Middle frontal gyrus (tissue), 1 donor: ENCODE measurements around the gene TP53BP1.

Source experiments
- DNase-seq: peaks from one replicate; pipeline ENCODE4 v3.0.0-alpha.2; 2015; ENCODE audit warnings: low spot score; ENCODE audit errors: extremely low spot score

TP53BP1 gene

DNA sequence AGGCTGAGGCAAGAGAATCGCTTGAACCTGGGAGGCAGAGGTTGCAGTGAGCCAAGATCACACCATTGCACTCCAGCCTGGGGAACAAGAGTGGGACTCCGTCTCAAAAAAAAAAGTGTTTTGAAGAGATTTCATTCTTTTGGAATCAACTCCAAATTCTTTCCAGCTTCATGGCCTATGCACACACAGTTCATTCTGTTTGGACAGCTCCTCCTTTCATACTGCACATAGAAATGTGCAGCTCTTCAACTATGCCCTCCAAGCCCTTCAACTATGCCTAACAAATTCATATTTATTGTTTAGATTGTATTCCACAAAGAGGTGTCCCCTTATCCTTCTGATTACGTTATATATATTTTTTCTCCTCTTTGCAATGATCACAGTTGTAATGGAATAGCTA, 4.2 kb downstream of the TP53BP1 start:
- DNase-seq: no peak

DNA sequence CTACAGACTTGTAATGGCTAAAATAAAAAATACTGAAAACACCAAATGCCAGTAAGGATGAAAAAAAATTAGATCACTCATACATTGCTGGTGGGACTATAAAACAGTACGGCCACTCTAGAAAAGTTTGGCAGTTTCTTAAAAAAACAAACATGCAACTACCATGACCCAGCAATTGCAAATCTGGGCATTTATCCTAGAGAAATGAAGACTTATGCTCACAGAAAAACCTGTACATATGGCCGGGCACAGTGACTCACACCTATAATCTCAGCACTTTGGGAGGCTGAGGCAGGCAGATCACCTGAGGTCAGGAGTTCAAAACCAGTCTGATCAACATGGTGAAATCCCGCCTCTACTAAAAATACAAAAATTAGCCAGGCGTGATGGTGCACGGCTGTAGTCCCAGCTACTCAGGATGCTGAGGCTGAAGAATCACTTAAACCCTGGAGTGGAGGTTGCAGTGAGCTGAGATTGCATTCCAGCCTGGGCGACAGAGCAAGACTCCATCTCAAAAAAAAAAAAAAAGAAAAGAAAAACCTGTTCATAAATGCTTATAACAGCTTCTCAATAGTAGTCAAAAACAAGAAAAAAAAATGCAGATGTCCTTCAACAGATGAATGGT, 5.6 kb downstream of the TP53BP1 start:
- no peak for DNase-seq

DNA sequence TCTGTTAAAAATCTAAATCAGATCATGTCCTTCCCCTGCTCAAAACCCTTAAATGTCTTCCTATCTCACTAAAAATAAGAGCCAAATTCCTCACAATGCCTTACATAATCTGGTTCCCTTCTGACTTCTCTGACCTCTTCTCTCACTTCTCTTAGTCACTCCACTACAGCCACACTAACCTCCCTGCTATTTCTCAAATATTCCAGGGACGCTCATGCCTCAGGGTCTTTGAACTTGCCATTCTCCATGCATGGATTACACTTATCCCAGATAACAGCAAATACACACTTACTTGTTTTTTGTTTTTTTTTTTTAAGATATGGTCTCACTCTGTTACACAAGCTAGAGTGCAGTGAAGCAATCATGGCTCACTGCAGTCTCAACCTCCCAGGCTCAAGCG, 8.5 kb downstream of the TP53BP1 start:
- no peak for DNase-seq

DNA sequence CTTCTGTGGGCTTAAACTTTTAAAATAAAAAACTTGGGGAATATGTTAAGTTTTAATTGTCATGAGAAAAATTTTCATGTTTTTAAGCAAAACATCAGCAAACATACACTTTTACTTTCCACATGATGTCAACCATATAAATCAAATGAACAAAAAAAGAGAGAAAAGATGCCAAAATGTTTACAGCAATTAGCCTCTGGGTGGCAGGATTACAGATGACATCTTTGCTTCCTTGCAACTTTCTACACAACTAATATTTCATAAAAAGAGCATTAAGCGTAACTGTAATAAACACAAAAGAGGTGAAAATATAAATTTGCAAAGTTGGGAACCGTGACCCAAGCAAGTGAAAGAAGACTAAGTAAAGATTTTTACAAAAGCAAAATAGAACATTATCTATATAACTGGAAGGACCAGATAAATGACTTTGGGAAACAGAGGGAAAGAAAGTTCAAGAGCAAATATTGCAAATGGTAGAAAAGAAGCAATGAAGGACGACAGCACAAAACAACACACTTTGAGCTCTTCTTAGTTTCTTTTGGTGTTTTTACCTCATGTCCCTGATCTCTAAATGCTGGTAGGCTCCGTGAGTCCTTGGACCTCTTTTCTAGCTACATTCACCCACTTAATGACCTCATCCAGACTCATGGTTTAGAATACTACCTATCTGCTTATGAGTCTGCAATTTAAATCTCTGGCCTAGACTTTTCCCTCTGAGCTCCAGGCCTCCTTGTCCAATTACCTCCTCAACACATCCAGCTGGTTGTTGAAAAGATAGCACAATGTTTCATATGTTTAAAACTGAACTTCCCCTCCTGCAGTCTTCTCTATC, 9.4 kb downstream of the TP53BP1 start:
- no peak for DNase-seq

DNA sequence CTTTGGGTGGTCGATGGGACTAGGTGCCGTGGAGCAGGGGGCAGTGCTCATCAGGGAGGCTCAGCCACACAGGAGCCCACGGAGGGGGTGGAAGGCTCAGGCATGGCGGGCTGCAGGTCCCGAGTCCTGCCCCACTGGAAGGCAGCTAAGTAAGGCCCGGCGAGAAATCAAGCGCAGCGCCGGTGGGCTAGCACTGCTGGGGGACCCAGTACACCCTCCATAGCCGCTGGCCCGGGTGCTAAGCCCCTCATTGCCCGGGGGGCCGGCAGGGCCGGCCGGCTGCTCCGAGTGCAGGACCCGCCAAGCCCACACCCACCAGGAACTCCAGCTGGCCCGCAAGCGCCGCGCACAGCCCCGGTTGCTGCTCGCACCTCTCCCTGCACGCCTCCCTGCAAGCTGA, 19.1 kb downstream of the TP53BP1 start:
- no peak for DNase-seq

DNA sequence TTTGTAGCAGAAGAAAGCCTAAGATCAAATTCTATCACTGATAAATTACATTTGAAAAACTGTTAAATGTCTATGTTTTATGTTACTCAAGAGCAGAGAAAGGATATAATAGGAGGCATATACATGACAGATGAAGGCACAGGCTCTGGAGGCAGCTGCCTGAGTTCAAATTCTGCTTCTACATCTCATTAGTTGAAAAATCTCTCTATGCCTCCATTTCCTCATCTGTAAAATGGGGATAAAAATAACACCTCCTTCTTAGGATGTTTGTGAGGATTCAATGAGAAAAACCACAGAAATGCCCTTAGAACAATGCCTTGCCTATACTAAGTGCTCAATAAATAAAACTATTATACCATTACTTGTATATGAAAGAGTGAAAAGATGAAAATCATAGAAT, 21.0 kb downstream of the TP53BP1 start:
- DNase-seq: no peak

DNA sequence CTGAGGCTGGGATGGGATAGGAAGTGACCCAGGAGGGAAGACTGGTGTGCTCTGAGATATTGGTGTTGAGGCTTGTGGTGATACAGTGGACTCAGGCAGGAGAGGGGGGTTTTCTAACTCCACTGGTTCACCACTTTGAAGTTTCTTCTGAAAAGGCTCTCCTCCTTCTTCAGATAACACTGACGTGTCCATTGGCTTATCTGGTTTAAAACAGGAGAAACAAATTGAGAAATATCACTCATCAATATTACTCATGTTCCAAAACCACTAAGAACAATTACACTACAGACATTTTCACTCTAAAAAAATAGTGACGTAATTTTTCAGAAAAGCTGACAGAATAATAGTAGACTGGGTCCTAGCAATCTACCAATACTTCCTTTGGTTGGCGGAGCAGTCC, 23.1 kb downstream of the TP53BP1 start:
- no peak for DNase-seq

DNA sequence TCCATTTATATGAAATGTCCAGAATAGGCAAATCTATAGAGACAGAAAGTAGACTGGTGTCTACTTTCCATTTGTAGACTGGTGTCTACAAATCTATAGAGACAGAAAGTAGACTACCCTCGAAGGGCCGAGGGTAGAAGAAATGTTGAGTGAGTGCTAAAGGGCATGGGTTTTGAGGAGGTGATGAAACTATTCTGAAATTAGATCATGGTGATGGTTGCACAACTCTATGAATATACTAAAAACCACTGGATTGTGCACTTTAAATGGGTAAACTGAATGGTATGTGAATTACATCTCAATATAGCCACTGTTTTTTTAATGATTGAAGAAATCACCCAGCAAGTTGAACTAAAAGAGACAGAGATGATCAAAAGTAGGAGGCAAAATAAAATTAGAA, 27.9 kb downstream of the TP53BP1 start:
- DNase-seq: no peak

DNA sequence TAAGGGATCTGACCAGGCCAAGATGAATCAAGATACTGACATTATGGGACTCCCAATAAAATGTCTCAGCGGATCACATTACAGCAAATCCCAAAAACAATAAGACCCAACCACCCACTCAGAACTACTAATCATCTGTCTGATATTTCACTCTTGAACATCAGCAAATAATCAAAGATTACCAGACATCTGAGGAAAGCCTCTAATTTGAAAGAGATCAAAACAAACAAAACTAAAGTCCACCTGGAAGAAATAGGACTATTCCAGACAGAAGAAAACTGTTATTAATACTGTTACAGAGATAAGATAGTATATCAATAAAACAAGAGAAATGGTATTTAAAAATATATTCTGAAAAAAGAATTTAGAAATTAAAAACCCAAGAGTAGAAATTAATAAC, 29.0 kb downstream of the TP53BP1 start:
- DNase-seq: no peak

DNA sequence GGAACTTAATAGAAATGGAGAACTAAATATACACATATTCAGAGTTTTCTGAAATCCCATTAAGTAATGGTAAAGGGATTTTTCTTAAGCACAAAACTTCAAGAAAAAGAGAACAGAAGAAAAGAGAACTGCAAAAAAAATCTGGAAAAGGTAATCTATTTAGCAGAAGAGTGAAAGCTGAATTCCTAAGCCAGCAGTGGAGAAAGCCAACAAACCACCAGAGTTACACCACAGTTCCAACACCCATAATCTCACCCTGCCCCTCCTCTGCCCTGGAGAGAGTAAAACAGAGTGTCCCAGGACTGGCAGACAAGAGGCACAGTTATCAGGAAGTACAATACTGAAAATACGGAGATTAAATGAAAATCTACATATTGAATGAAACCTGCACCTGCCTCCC, 29.4 kb downstream of the TP53BP1 start:
- DNase-seq: no peak

DNA sequence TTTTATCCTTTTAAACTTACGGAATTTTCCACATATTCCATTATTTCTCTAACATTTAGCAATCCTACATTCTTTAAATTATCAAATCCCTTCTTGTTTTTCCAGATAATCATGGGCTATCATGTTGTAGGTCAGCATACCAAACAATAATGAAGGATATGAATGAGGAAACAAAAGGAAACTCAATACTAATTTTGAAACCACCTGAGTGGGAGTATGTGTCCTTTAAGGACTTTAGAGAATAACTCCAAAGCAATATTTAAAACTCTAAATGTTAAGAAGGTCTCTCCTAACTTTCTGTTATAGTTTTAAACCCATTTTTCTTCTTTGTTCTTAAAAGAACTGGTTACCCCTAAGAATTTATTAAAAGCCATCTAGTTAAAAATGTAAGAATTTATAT, 43.0 kb downstream of the TP53BP1 start:
- DNase-seq: no peak

DNA sequence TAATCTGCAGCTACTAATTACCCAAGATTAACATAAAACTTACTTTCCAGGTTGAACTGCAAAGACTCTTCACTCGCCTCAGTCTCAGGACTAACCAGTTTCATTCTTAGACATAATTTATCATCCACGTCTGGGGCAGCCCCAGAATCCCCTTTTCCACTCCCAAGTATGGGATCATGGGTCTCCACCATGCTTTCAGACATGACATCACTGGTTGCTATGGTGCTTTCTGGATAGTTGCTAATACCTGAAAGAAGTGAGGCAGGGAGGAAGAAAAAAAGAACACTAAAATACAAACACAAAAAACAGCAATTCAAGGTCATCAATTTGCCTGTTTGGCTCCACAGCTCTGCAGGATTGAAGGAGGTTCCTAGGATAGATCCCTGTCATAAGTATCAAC, 46.6 kb downstream of the TP53BP1 start:
- no peak for DNase-seq

DNA sequence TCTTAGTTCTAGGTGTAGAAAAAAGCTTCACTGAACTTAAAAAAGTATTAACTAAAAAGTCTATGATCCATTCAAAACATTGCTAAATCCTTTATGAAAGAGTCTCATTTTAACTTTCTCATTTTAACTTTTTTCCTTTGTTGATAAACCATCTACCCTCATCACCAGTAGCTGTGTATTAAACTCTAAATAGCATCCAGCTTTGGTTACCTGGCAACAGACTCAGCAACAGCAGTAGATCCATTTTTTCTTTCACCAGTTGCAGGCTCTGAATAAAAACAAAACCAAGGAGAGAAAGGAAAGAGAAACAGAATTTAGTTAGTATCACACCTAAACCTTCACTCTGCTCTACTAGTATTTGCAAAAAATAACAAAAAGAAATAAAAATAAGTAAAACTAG, 51.6 kb downstream of the TP53BP1 start:
- DNase-seq: peak; percentile 5

DNA sequence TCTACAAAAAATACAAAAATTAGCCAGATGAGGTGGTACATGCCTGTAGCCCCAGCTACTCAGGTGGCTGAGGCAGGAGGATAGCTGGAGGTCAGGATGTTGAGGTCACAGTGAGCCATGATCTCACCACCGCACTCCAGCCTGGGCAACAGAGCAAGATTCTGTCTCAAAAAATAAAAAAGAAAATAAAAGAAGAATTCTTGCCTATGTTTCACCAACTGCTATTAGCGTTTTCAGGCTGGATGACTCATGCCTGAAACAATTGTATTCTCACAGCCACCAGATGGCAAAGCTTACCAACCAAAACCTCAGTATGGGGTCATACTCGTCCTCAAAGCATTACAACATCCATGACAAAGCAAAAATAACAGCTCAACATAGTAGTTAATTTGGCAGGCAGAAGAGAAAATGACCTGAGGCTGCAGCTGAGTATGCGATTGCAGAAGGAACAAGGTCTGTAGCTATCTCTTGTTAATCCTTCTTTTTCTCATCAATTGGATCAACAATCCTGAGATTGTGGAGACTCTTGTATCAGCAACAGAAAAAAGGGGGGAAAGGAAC, 52.2 kb downstream of the TP53BP1 start:
- peak; percentile 76 for DNase-seq

DNA sequence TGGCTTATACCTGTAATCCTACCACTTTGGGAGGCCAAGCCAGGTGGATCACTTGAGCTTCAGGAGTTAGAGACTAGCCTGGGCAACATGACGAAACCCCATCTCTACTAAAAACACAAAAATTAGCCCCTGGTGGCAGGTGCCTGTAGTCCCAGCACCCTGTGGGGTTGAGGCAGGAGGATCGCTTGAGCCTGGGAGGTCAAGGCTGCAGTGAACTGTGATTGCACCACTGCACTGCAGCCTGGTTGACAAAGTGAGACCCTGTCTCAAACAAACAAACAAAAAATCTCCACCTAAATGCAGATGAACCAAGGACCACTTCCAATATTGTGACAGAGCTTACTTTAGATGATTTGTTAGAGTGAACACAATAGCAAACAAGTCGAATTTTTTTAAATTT, 53.7 kb downstream of the TP53BP1 start:
- no peak for DNase-seq

DNA sequence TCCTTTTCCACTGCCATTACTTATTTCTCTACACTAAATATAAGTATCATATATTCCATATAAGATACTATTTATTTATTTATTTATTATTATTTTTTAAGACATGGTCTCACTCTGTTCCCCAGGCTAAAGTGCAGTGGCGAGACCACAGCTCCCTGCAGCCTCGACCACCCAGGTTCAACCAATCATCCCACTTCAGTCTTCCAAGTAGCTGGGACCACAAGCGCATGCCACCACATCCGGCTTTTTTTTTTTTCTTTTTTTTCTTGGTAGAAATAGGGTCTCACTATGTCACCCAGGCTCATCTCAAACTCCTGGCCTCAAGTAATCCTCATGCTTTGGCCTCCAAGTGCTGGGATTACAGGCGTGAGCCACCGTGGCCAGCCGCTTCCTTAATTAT, 56.6 kb downstream of the TP53BP1 start:
- no peak for DNase-seq

DNA sequence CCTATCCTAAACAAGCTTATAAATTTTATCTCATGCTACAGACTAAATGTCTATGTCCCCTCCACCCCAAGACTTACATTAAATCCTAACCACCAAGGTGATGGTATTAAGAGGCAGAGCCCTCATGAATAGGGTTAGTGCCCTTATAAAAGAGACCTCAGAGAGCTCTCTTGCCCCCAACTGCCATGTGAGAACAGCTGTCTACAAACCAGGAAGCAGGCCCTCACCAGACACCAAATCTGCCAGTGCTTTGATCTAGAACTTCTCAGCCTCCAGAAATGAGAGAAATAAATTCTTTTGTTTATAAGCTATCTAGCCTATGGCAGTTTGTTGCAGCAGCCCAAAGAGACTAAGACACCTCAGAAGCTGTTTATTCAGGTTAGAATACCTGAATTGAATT, 58.5 kb downstream of the TP53BP1 start:
- no peak for DNase-seq

DNA sequence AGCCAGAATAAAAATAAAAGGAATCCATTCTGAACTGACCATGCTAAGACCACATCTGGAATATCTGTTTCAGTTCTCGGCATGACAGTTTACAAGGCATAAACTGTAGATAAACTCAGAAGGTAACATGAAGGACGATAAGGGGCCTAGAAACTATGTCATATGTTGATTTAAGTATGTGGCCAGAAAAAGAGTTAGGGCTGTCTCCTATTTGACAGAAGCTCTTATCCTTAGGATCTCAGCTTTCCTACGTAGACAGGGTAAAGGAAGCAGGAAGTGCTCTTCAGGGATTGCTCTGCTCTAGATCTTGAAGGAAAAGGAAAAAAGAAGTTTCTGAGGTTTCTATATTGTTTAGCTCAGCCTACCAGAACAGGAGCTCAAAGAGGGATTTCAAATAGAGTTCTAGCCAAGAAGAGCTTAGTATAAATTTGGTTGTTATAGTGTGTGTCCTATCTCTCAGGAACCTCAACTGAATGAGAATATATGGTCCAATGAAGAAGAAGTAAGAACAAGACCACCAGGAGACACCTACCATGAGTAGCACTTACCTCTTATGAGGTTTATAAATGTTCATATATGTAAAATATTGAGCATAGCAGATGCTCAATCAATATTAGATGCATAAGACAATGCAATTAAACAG, 59.2 kb downstream of the TP53BP1 start:
- DNase-seq: no peak

DNA sequence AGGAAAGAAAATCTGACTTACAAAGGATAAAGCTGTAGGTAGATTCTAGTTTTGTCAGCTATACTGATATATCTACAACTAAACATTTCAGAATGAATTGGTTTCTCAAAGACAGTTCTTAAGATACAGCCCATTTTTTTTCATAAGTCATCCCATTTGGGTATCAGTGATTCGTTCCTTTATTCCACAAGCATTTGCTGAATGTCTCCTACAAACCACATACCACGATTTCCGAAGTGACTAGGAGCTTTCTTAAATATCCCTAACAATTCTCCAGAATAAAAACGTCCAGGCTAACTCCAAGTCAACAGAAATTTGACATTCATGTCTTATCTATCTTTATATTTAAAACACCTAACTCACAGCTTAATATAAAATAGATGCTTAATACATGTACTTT, 59.8 kb downstream of the TP53BP1 start:
- no peak for DNase-seq

DNA sequence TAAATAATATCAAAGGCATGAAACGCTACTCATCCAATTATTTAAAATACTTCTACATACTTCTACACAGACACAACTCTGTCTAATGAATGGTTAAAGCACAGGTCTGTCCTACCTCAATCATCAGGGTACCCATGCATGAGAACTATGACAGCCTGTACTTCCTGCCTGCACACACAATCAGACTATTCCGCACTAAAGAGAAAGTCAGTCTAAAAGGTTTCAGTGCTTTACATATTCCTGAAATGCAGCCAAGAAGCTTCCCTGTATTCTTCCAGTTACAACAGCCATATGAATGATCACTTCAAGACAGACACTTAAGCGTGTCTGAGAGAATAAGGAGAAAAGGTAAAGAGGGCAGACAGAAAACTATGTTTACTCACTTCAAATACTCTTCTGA, 63.3 kb downstream of the TP53BP1 start:
- DNase-seq: no peak

DNA sequence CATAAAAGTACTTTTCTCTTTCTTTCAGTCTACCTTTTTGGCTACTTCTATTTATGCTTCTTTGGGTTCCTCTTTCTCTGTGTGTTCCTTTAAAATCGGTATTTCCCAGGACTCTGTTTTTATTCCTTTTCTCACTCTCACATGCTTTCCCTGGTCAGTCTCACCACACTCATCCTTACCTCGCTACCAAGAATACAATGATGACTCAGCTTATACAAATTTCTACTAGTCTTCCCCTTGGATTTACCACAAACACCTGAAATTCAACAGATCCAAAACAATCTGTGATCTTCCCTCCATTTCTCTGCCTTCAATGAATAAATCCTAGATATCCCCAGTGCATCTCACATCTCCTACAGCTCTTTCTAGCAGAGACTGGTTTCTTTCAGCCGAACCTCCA, 69.2 kb downstream of the TP53BP1 start:
- no peak for DNase-seq

DNA sequence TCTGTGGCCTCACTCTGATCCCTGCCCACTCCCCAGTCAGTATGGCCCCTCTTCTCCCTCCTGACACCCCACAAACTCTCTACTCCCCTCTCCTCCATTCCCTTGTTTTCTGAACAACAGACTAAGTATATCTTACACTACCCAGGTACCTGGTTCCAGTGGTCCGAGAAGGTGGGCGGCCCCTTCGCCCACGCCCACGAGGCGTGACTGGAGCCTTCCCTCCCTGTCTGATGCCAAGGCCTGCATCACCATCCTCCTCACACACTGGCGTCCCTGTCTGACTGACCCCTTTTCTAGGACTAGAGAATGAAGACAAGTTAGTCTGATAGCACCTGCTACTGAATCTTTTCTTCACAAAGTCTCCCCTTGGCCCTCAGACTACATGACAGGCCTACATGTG, 72.1 kb downstream of the TP53BP1 start:
- no peak for DNase-seq
